Activated CD4-positive, alpha-beta T cell treated with anti-CD3 and anti-CD28 coated beads for 36 hours (primary cell): Measurements from ENCODE around the gene GCDH. TPM values are rescaled to one million over a fixed set of nuclear protein-coding genes. Genes with fewer than 3 reads are reported as not detected.

ENCODE experiments used
- ATAC-seq: fragments of 200-7000 bp; cut with Tn5 transposase; one replicate; pipeline ENCODE4 v1.10.0; 2021; ENCODE audit warnings: mild to moderate bottlenecking, moderate library complexity
- CTCF ChIA-PET: fragments of 350-600 bp; sonication (Branson Sonifier 250); formaldehyde crosslinking; loops from one replicate; lab custom pipeline; 2021; ENCODE audit warnings: antibody characterized with exemption; lab: Charles Lee
- POLR2A ChIA-PET: fragments of 350-600 bp; sonication (Branson Sonifier 250); formaldehyde crosslinking; loops from one replicate; lab custom pipeline; 2021; ENCODE audit warnings: antibody characterized with exemption, inconsistent platforms; lab: Charles Lee
- DNase-seq: peaks from one replicate; pipeline ENCODE4 v3.0.0-alpha.2; 2020
- H3K27ac Mint-ChIP-seq: one replicate; pipeline ENCODE4 v1.8.0; 2021; ENCODE audit warnings: mixed read lengths
- H3K27me3 Mint-ChIP-seq: one replicate; pipeline ENCODE4 v1.8.0; 2021; ENCODE audit warnings: mixed read lengths
- H3K36me3 Mint-ChIP-seq: one replicate; pipeline ENCODE4 v1.8.0; 2021; ENCODE audit warnings: low read depth, mixed read lengths
- H3K4me1 Mint-ChIP-seq: one replicate; pipeline ENCODE4 v1.8.0; 2021; ENCODE audit warnings: mixed read lengths
- H3K4me3 Mint-ChIP-seq: one replicate; pipeline ENCODE4 v1.8.0; 2021; ENCODE audit warnings: mild to moderate bottlenecking, moderate library complexity, mixed read lengths
- H3K9me3 Mint-ChIP-seq: one replicate; pipeline ENCODE4 v1.8.0; 2021; ENCODE audit warnings: low read depth, mixed read lengths
- intact Hi-C, 2 experiments: fragments of 100-400 bp; cut with DNase I in 1 of 2; cut with micrococcal nuclease in 1 of 2; formaldehyde crosslinking; loops; one replicate each; pipeline versions ENCODE4 v1.14.2 to v1.15.1; 2022 to 2024; cut with DNase I, micrococcal nuclease
- total RNA-seq, 2 experiments: library from RNA; stranded (reverse); gene quantifications; one replicate each; pipeline ENCODE4 v1.2.3, GENCODE V29; 2021

GCDH gene
- total RNA-seq, 2 experiments from 2014 or later = 36.2 to 41.1 TPM

GRCh38 chr19:12943437-12944044 is 52.6 kb downstream of the GCDH start:
- ATAC-seq (no peak), DNase-seq (no peak)
- Mint-ChIP-seq H3K27ac (peak overlapping the region; percentile 67), H3K4me1 (peaks cover 69% of the 10 kb centered on the region), H3K36me3 (peaks cover 88% of the 10 kb centered on the region), H3K27me3 (no peaks in the 10 kb centered on the region), H3K9me3 (no peaks in the 10 kb centered on the region), H3K4me3 (peak overlapping the region; percentile 10)
- intact Hi-C loops = loop anchor here in 1 of 2 experiments (2.0 to 10.0 kb wide), 2 partner anchors 153 to 1571 kb away; partner anchors contain the start of genes DNAJB1 and JUNB
- CTCF ChIA-PET = no interaction called here
- POLR2A ChIA-PET = no interaction called here

GRCh38 chr19:12944104-12944674 is 53.2 kb downstream of the GCDH start:
- H3K27ac Mint-ChIP-seq = peak overlapping the region; percentile 97
- intact Hi-C loops = loop anchor here in 1 of 2 experiments (2.0 to 10.0 kb wide), 2 partner anchors 153 to 1571 kb away; partner anchors contain the start of genes DNAJB1 and JUNB
- no peaks in the 10 kb centered on the region for H3K9me3 Mint-ChIP-seq
- no peaks in the 10 kb centered on the region for H3K27me3 Mint-ChIP-seq
- CTCF ChIA-PET = no interaction called here
- ATAC-seq (no peak), DNase-seq (no peak)
- POLR2A ChIA-PET = no interaction called here
- peak overlapping the region; percentile 88 for H3K4me3 Mint-ChIP-seq
- peaks cover 87% of the 10 kb centered on the region for H3K36me3 Mint-ChIP-seq
- H3K4me1 Mint-ChIP-seq = peaks cover 69% of the 10 kb centered on the region

GRCh38 chr19:12945479-12946091 is 54.6 kb downstream of the GCDH start, which contains the start of gene RAD23A:
RAD23A (plus strand) TSS chr19:12945862; CDS start chr19:12945949, 87 bp downstream.
- DNase-seq (peak; percentile 100), ATAC-seq (peak; percentile 81)
- Mint-ChIP-seq H3K27ac (peak within 1 kb of the TSS; percentile 97), H3K9me3 (no peaks in the 10 kb centered on the region), H3K4me3 (peak within 1 kb of the TSS; percentile 88), H3K36me3 (peaks cover 84% of the 10 kb centered on the region), H3K27me3 (no peaks in the 10 kb centered on the region), H3K4me1 (peaks cover 55% of the 10 kb centered on the region)
- ChIA-PET CTCF (interaction anchor here (0.6 kb wide), 2 partner anchors 19 to 1463 kb away, joined by 4 read pairs; no protein-coding TSS in a partner anchor), POLR2A (interaction anchor here (0.7 kb wide), 1 partner anchor 212 kb away, joined by 3 read pairs; no protein-coding TSS in a partner anchor)
- intact Hi-C loops = loop anchor here (1.0 to 10.0 kb wide), 9 partner anchors 12 to 1569 kb away; partner anchors contain the start of genes DNAJB1 (in 1 of the 2), FARSA (in 1 of the 2), JUNB (in 1 of the 2) and SYCE2 (in 1 of the 2)

DNA sequence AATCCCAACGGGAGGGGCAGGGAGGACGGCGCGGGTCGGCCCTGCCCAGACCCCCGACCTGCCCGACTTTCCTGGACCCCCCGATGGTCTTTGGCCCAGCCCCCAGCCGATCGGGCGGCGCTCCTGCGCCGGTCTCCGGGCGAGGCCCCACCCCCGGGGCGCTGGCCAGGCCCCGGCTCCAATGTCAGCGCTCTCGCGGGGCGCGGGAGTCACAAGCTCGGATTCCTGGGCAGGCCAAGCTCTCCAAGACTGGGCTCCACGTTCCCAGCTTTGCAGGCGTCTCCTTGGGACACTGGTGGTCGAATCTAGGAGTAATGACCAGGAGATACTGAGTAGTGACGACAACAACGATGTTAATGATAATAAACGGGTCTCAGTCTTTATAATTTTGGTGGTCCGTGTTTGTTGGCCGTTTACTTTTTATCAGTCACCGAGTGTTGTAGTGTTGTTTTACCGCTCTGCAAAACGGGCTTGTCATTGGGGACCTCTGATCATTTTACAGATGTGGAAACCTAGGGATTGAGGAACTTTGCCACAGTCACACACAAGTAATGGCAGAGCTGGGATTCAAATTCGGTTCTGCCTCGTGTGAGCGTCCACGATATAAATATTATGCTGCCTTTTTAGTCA is 55.2 kb downstream of the GCDH start:
- peaks cover 50% of the 10 kb centered on the region for H3K4me1 Mint-ChIP-seq
- peak overlapping the region; percentile 88 for H3K4me3 Mint-ChIP-seq
- POLR2A ChIA-PET = interaction anchor here (0.6 to 1.1 kb wide), 3 partner anchors 8 to 213 kb away, joined by 3 read pairs; no protein-coding TSS in a partner anchor

GRCh38 chr19:12946731-12947496 is 56.0 kb downstream of the GCDH start:
- ATAC-seq (no peak), DNase-seq (no peak)
- Mint-ChIP-seq H3K27me3 (no peaks in the 10 kb centered on the region), H3K4me1 (peaks cover 48% of the 10 kb centered on the region), H3K36me3 (peaks cover 84% of the 10 kb centered on the region), H3K4me3 (peak overlapping the region; percentile 88), H3K27ac (peak overlapping the region; percentile 93), H3K9me3 (no peaks in the 10 kb centered on the region)
- intact Hi-C loops = loop anchor here (1.0 to 10.0 kb wide), 4 partner anchors 62 to 1568 kb away; partner anchors contain the start of genes DNAJB1 (in 1 of the 2), TNPO2 (in 1 of the 2), ZNF490 (in 1 of the 2) and ZNF791 (in 1 of the 2)
- ChIA-PET CTCF (interaction anchor here (0.6 to 1.1 kb wide), 2 partner anchors 18 to 102 kb away, joined by 4 to 5 read pairs; no protein-coding TSS in a partner anchor), POLR2A (interaction anchor here (0.6 to 1.1 kb wide), 2 partner anchors 8 to 27 kb away, joined by 3 read pairs; no protein-coding TSS in a partner anchor)

More for the DNA sequence above, 55.2 kb downstream of the GCDH start:
- peak overlapping the region; percentile 93 for H3K27ac Mint-ChIP-seq
- intact Hi-C loops = loop anchor here (1.0 to 10.0 kb wide), 4 partner anchors 61 to 1569 kb away; partner anchors contain the start of genes DNAJB1 (in 1 of the 2), TNPO2 (in 1 of the 2), ZNF490 (in 1 of the 2) and ZNF791 (in 1 of the 2)
- H3K36me3 Mint-ChIP-seq = peaks cover 85% of the 10 kb centered on the region
- no peaks in the 10 kb centered on the region for H3K27me3 Mint-ChIP-seq
- ATAC-seq = peak; percentile 58
- DNase-seq = peak; percentile 73
- no peaks in the 10 kb centered on the region for H3K9me3 Mint-ChIP-seq
- CTCF ChIA-PET = interaction anchor here (0.6 kb wide), 2 partner anchors 18 to 1464 kb away, joined by 4 read pairs; no protein-coding TSS in a partner anchor

- H3K9me3 Mint-ChIP-seq = no peaks in the 10 kb centered on the region
- ChIA-PET CTCF (interaction anchor here (0.6 to 1.1 kb wide), 2 partner anchors 17 to 103 kb away, joined by 4 to 5 read pairs; no protein-coding TSS in a partner anchor), POLR2A (interaction anchor here (0.5 kb wide), 1 partner anchor 17 kb away, joined by 3 read pairs; no protein-coding TSS in a partner anchor)
- ATAC-seq = no peak
- H3K4me1 Mint-ChIP-seq = peaks cover 41% of the 10 kb centered on the region
- intact Hi-C loops = loop anchor here (5.0 to 10.0 kb wide), 3 partner anchors 226 to 1567 kb away; partner anchors contain the start of genes DNAJB1 (in 1 of the 2), TNPO2 (in 1 of the 2), ZNF490 (in 1 of the 2) and ZNF791 (in 1 of the 2)
- H3K27me3 Mint-ChIP-seq = no peaks in the 10 kb centered on the region
- peaks cover 80% of the 10 kb centered on the region for H3K36me3 Mint-ChIP-seq
- peak overlapping the region; percentile 70 for H3K27ac Mint-ChIP-seq
- DNase-seq = no peak
- peak overlapping the region; percentile 88 for H3K4me3 Mint-ChIP-seq
Measured at GRCh38 chr19:12947702-12948611, 57.0 kb downstream of the GCDH start.

DNA sequence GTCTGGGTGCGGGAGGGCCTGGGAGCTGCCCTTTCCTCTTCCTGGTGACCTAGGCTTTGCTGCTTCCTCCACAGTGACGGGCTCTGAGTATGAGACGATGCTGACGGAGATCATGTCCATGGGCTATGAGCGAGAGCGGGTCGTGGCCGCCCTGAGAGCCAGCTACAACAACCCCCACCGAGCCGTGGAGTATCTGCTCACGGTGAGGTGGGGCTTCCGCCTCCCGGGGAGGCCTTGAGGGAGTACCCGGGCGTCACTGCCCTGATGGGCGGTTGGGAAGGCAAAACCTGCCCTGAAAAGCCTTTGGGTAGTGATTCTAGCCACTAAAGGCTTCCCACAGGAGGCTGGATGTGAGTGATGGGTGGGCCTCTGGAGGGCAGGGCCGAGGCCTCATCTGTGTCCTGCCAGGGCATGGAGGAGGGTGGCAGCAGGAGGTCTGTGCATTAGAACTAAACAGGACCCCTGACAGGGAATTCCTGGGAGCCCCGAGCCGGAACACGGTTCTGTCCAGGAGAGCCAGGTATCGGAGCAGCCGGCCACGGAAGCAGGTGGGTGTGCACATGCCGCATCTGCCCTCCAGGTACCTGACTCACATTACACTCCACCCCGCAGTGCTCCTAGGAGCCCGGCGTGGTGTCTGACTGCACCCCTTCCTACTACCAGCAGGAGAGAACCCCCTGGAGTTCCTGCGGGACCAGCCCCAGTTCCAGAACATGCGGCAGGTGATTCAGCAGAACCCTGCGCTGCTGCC is 57.8 kb downstream of the GCDH start:
- DNase-seq = no peak
- ChIA-PET POLR2A (no interaction called here), CTCF (interaction anchor here (1.0 kb wide), 1 partner anchor 17 kb away, joined by 3 read pairs; no protein-coding TSS in a partner anchor)
- Mint-ChIP-seq H3K9me3 (no peaks in the 10 kb centered on the region), H3K4me1 (peaks cover 40% of the 10 kb centered on the region), H3K36me3 (peaks cover 80% of the 10 kb centered on the region), H3K27ac (no peak overlapping the region), H3K4me3 (no peak overlapping the region), H3K27me3 (no peaks in the 10 kb centered on the region)
- no peak for ATAC-seq
- intact Hi-C loops = loop anchor here (5.0 to 10.0 kb wide), 3 partner anchors 226 to 1566 kb away; partner anchors contain the start of genes DNAJB1 (in 1 of the 2), TNPO2 (in 1 of the 2), ZNF490 (in 1 of the 2) and ZNF791 (in 1 of the 2)
